Measurements from ENCODE around the gene PEF1. TPM values are rescaled to one million over a fixed set of nuclear protein-coding genes. Genes with fewer than 3 reads are reported as not detected.
A peak's percentile ranks its signal among the peaks of the same experiment; 100 is the strongest.

PEF1 gene
- total and polyA plus RNA-seq, 4 donors, result 75.1 to 103 (median 80.8) TPM

DNA sequence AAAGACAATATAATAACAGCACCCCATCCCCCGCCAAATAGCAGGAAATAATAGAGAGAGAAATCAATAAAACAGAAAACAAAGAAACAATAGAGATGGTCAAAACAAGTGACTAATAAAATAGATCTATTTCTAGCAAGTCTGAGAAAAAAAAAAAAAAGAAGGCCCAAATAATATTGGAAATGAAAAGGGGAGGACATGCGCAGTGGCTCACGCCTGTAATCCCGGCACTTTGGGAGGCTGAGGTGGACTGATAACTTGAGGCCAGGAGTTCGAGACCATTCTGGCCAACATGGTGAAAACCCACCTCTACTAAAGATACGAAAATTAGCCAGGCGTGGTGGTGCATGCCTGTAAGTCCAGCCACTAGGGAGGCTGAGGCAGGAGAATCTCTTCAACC is 45.7 kb downstream of the PEF1 start:
- ATAC-seq (ENCODE audit: insufficient read depth, low FRiP score) (no peak), DNase-seq (no peak)
- Histone ChIP-seq H3K4me3 (no peak overlapping the region), H3K9ac (ENCODE audit: insufficient read depth in 1 of 2, low read length in 2 of 2) (no peak overlapping the region), H3K27me3 (ENCODE audit: control insufficient read depth in 3 of 3, insufficient read depth in 3 of 3, low read length in 2 of 3) (no peaks in the 10 kb centered on the region), H3K27ac (ENCODE audit: low read depth in 1 of 2, low read length in 1 of 2) (no peak overlapping the region), H3K4me1 (ENCODE audit: control insufficient read depth in 5 of 5, insufficient read depth in 5 of 5, low read length in 5 of 5) (no peaks in the 10 kb centered on the region), H3K36me3 (ENCODE audit: control insufficient read depth in 4 of 4, insufficient read depth in 4 of 4, low read length in 4 of 4) (no peaks in the 10 kb centered on the region), H3K9me3 (ENCODE audit: control insufficient read depth in 4 of 4, insufficient read depth in 3 of 4, low read length in 3 of 4) (no peaks in the 10 kb centered on the region)
- WGBS, 2 donors, result 90 to 91% methylated on average over 7 of the region's 7 CpGs
- TF ChIP-seq, protein P1, sequence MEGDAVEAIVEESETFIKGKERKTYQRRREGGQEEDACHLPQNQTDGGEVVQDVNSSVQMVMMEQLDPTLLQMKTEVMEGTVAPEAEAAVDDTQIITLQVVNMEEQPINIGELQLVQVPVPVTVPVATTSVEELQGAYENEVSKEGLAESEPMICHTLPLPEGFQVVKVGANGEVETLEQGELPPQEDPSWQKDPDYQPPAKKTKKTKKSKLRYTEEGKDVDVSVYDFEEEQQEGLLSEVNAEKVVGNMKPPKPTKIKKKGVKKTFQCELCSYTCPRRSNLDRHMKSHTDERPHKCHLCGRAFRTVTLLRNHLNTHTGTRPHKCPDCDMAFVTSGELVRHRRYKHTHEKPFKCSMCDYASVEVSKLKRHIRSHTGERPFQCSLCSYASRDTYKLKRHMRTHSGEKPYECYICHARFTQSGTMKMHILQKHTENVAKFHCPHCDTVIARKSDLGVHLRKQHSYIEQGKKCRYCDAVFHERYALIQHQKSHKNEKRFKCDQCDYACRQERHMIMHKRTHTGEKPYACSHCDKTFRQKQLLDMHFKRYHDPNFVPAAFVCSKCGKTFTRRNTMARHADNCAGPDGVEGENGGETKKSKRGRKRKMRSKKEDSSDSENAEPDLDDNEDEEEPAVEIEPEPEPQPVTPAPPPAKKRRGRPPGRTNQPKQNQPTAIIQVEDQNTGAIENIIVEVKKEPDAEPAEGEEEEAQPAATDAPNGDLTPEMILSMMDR (IDR thresholded peaks at IDR 0.05; ENCODE audit: control extremely low read depth, extremely low read depth), result no peak

DNA sequence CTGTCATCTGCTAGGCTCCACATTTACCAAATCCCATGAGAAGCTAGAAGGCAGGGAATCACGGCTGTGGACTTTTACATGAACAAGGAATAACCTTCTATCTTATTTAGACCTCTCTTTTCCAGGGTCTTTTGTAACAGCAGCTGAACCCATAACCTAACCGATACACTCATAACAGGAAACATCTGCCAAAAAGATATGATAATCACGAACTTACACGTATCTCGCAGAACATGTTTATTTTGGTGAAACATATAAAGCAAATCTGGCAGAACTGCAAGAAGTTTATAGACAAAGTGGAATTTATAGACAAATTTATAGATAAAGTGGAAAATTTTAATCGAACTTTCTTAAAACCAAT is 48.0 kb downstream of the PEF1 start:
- Histone ChIP-seq H3K9ac (ENCODE audit: insufficient read depth in 1 of 2, low read length in 2 of 2) (no peak overlapping the region), H3K36me3 (ENCODE audit: control insufficient read depth in 4 of 4, insufficient read depth in 4 of 4, low read length in 4 of 4) (no peaks in the 10 kb centered on the region), H3K4me1 (ENCODE audit: control insufficient read depth in 5 of 5, insufficient read depth in 5 of 5, low read length in 5 of 5) (no peaks in the 10 kb centered on the region), H3K27me3 (ENCODE audit: control insufficient read depth in 3 of 3, insufficient read depth in 3 of 3, low read length in 2 of 3) (no peaks in the 10 kb centered on the region), H3K27ac (ENCODE audit: low read depth in 1 of 2, low read length in 1 of 2) (no peak overlapping the region), H3K9me3 (ENCODE audit: control insufficient read depth in 4 of 4, insufficient read depth in 3 of 4, low read length in 3 of 4) (no peaks in the 10 kb centered on the region), H3K4me3 (no peak overlapping the region)
- WGBS, 2 donors, result 17 to 35% methylated on average over 6 of the region's 6 CpGs
- ATAC-seq (ENCODE audit: insufficient read depth, low FRiP score), result no peak
- peak in 1 of 3 donors; percentile 36 for DNase-seq
- TF ChIP-seq, protein P1 (IDR thresholded peaks at IDR 0.05; ENCODE audit: control extremely low read depth, extremely low read depth), result no peak

DNA sequence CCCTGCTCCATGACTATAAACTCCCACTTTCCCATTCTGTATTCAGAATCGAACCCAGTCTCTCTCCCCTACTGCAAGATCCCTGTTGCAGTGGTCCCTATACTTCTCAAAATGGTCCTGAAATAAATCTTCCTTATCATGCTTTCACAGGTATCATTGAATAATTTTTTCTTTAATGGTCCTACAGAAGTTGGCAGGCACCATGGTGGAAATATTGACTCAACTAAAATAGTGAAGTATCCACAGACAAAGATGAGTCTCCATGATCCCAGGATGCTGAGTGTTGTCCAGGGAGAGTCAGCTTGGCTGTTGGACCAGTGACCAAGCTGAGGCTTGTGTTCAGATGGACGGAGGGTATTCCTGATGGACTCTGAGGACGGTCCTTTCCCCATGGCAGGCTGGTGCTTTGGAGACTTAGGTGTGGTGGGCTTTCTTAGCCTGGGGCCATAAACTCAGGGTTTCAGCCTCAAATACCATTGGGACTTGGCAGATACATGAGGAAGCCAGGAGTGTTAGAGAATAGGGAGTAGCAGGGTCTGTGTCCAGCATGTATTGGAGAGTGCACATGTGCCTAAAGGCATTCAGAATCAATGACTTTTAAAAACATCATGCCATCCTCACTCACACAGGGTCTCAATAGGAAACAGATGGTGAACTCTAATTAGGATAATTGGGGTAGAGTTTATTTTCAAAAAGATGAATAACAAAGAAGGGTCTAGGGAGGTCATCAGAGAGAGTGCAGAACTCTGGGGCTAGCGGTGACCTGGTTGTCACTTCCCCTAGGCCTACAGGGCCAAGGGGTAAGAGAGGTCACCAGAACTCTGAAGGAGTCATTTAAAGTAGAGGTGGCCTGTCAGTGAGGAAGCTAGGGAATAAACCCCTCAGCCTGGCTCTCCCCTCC is 48.6 kb downstream of the PEF1 start:
- Histone ChIP-seq H3K9ac (ENCODE audit: insufficient read depth in 1 of 2, low read length in 2 of 2) (no peak overlapping the region), H3K9me3 (ENCODE audit: control insufficient read depth in 4 of 4, insufficient read depth in 3 of 4, low read length in 3 of 4) (no peaks in the 10 kb centered on the region), H3K4me1 (ENCODE audit: control insufficient read depth in 5 of 5, insufficient read depth in 5 of 5, low read length in 5 of 5) (no peaks in the 10 kb centered on the region), H3K27ac (ENCODE audit: low read depth in 1 of 2, low read length in 1 of 2) (no peak overlapping the region), H3K27me3 (ENCODE audit: control insufficient read depth in 3 of 3, insufficient read depth in 3 of 3, low read length in 2 of 3) (no peaks in the 10 kb centered on the region), H3K36me3 (ENCODE audit: control insufficient read depth in 4 of 4, insufficient read depth in 4 of 4, low read length in 4 of 4) (no peaks in the 10 kb centered on the region), H3K4me3 (no peak overlapping the region)
- TF ChIP-seq, protein P1 (IDR thresholded peaks at IDR 0.05; ENCODE audit: control extremely low read depth, extremely low read depth), result no peak
- ATAC-seq (ENCODE audit: insufficient read depth, low FRiP score) (no peak), DNase-seq (no peak)
- WGBS, 2 donors, result 78 to 79% methylated on average over 4 of the region's 4 CpGs
